HepG2 (cell line): ENCODE measurements around the gene UBFD1. TPM values are rescaled to one million over a fixed set of nuclear protein-coding genes. Genes with fewer than 3 reads are reported as not detected.
A peak's percentile ranks its signal among the peaks of the same experiment; 100 is the strongest.

Experiments
- AKNA ChIP-seq: sonication (generic); formaldehyde crosslinking; IDR thresholded peaks from 2 replicates; pipeline ENCODE4 v1.4.0; 2020; ENCODE audit warnings: missing genetic modification reagents, borderline replicate concordance
- MED8 ChIP-seq: sonication (generic); formaldehyde crosslinking; IDR thresholded peaks from 2 replicates; pipeline ENCODE4 v1.8.1; 2023; ENCODE audit warnings: mild to moderate bottlenecking, missing genetic modification reagents; ENCODE audit not compliant: insufficient replicate concordance
- MIXL1 ChIP-seq: IDR thresholded peaks from 2 replicates; pipeline ENCODE4 v1.6.1; 2016
- NBN ChIP-seq: fragments of 450-650 bp; conservative IDR thresholded peaks from 2 replicates; pipeline ENCODE4 v1.6.1; 2017
- NFYC ChIP-seq: IDR thresholded peaks from 2 replicates; pipeline ENCODE4 v1.6.1; 2016; ENCODE audit warnings: missing genetic modification reagents, missing compliant biosample characterization
- NR2F1 ChIP-seq, 2 experiments: fragments of 450-650 bp in 1 of 2; formaldehyde crosslinking in 1 of 2; IDR thresholded peaks; 2 replicates each; pipeline versions ENCODE4 v1.5.0 to v1.6.1; 2016 to 2020; ENCODE audit warnings: mild to moderate bottlenecking in 1 of 2, missing compliant biosample characterization in 1 of 2, missing genetic modification reagents in 1 of 2, moderate library complexity in 1 of 2
- ONECUT2 ChIP-seq: sonication (generic); formaldehyde crosslinking; IDR thresholded peaks from 2 replicates; pipeline ENCODE4 v1.4.0; 2020; ENCODE audit warnings: missing genetic modification reagents
- ZKSCAN5 ChIP-seq: sonication (generic); formaldehyde crosslinking; IDR thresholded peaks from 2 replicates; pipeline ENCODE4 v1.5.1; 2020; ENCODE audit warnings: mild to moderate bottlenecking, missing genetic modification reagents
- ZNF142 ChIP-seq: sonication (generic); formaldehyde crosslinking; IDR thresholded peaks from 2 replicates; pipeline ENCODE4 v1.4.0; 2020; ENCODE audit warnings: missing genetic modification reagents
- ZNF3 ChIP-seq: IDR thresholded peaks from 2 replicates; pipeline ENCODE4 v1.7.0; 2017; ENCODE audit warnings: inconsistent platforms
- ZNF33B ChIP-seq: sonication (generic); formaldehyde crosslinking; IDR thresholded peaks from 2 replicates; pipeline ENCODE4 v1.5.1; 2020; ENCODE audit warnings: mild to moderate bottlenecking, missing genetic modification reagents
- ZNF562 ChIP-seq: sonication (generic); formaldehyde crosslinking; IDR thresholded peaks from 2 replicates; pipeline ENCODE4 v1.8.0; 2022; ENCODE audit warnings: missing genetic modification reagents, borderline replicate concordance
- ZNF792 ChIP-seq: IDR thresholded peaks from 2 replicates; pipeline ENCODE4 v1.6.1; 2016
- ZNF83 ChIP-seq: sonication (generic); formaldehyde crosslinking; IDR thresholded peaks from 2 replicates; pipeline ENCODE4 v1.4.0; 2020; ENCODE audit warnings: missing genetic modification reagents, mild to moderate bottlenecking, borderline replicate concordance
- polyA plus RNA-seq, 8 experiments: library from polyadenylated mRNA; depleted of rRNA in 3 of 8; stranded (reverse) in 7 of 8; unstranded in 1 of 8; fragments of >200 nt; fragmentation: Illumina TruSeq in 4 of 8; extraction: Trizol in 4 of 8; gene quantifications; 2 replicates each; pipeline versions ENCODE4 v1.2.1 to v1.2.3, GENCODE V29; 2011 to 2016; ENCODE audit warnings: low read depth in 4 of 8, missing spikeins in 1 of 8, mixed read lengths in 1 of 8; ENCODE audit not compliant: insufficient read depth in 1 of 8
- total RNA-seq, 5 experiments: library from RNA; depleted of rRNA; stranded (reverse); fragments of >200 nt; fragmentation: Illumina TruSeq; extraction: Trizol; gene quantifications; 2 replicates each; pipeline ENCODE4 v1.2.3, GENCODE V29; 2016; ENCODE audit warnings: low read depth in 1 of 5
- TF ChIP-seq, protein P1 (sequence below): sonication (generic); formaldehyde crosslinking; conservative IDR thresholded peaks from 2 replicates; pipeline ENCODE4 v1.5.0; 2020; ENCODE audit warnings: missing genetic modification reagents
- TF ChIP-seq, protein P2 (sequence below): sonication (generic); formaldehyde crosslinking; IDR thresholded peaks from 2 replicates; pipeline ENCODE4 v1.5.0; 2020; ENCODE audit warnings: missing genetic modification reagents

The UBFD1 gene
- total and polyA plus RNA-seq, 2 of the 13 experiments (the other 11 are each of a cell fraction or from before 2014, with no cell fraction given) = 100 to 111 TPM

GRCh38 chr16:23595951-23596720 lies 38.6 kb downstream of the UBFD1 start, which contains the start of gene NDUFAB1 (continued):
- TF ChIP-seq ZNF142 (CRISPR knock-in tag) (peak; percentile 70; the same call in 1 of the 2 replicates), NR2F1 (CRISPR knock-in tag; IDR thresholded peaks at IDR 0.05) (peak; percentile 32 to 64; a peak in 2 of 4 replicates), ZNF792 (peak; percentile 88; the same call in 1 of the 2 replicates), ZNF3 (CRISPR knock-in tag) (no peak), ZNF562 (CRISPR knock-in tag) (no peak), ZKSCAN5 (CRISPR knock-in tag) (no peak), ZNF83 (CRISPR knock-in tag) (peak; percentile 73; the same call in 1 of the 2 replicates), ONECUT2 (no peak), MED8 (CRISPR knock-in tag) (no peak), NBN (no peak), NFYC (CRISPR knock-in tag) (peak; percentile 61), AKNA (CRISPR knock-in tag) (no peak; the same call in 1 of the 2 replicates), MIXL1 (CRISPR knock-in tag) (peak; percentile 86), ZNF33B (CRISPR knock-in tag) (peak; percentile 86; the same call in 1 of the 2 replicates)
- TF ChIP-seq, protein P1, sequence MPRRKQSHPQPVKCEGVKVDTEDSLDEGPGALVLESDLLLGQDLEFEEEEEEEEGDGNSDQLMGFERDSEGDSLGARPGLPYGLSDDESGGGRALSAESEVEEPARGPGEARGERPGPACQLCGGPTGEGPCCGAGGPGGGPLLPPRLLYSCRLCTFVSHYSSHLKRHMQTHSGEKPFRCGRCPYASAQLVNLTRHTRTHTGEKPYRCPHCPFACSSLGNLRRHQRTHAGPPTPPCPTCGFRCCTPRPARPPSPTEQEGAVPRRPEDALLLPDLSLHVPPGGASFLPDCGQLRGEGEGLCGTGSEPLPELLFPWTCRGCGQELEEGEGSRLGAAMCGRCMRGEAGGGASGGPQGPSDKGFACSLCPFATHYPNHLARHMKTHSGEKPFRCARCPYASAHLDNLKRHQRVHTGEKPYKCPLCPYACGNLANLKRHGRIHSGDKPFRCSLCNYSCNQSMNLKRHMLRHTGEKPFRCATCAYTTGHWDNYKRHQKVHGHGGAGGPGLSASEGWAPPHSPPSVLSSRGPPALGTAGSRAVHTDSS (CRISPR knock-in tag) = peak; percentile 94; the same call in 1 of the 2 replicates
- TF ChIP-seq, protein P2, sequence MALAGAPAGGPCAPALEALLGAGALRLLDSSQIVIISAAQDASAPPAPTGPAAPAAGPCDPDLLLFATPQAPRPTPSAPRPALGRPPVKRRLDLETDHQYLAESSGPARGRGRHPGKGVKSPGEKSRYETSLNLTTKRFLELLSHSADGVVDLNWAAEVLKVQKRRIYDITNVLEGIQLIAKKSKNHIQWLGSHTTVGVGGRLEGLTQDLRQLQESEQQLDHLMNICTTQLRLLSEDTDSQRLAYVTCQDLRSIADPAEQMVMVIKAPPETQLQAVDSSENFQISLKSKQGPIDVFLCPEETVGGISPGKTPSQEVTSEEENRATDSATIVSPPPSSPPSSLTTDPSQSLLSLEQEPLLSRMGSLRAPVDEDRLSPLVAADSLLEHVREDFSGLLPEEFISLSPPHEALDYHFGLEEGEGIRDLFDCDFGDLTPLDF (CRISPR knock-in tag) = peak; percentile 89
